WTC11 (cell line): Measurements from ENCODE around the gene ASPM.

ENCODE experiments used
- EMX1 ChIP-seq: fragments of 250-450 bp; sonication (Bioruptor Pico); IDR thresholded peaks from 2 replicates; pipeline ENCODE4 v1.8.0; 2021; ENCODE audit warnings: mild to moderate bottlenecking
- FOXP1 ChIP-seq: sonication (generic); formaldehyde crosslinking; IDR thresholded peaks from 2 replicates; pipeline ENCODE4 v1.8.0; 2022; ENCODE audit warnings: missing genetic modification reagents, mild to moderate bottlenecking, moderate library complexity, borderline replicate concordance
- MXD4 ChIP-seq: fragments of 250-450 bp; sonication (Bioruptor Pico); IDR thresholded peaks from 2 replicates; pipeline ENCODE4 v1.8.0; 2021; ENCODE audit warnings: mild to moderate bottlenecking, moderate library complexity, borderline replicate concordance
- SP1 ChIP-seq: sonication (generic); formaldehyde crosslinking; conservative IDR thresholded peaks from 2 replicates; pipeline ENCODE4 v1.8.1; 2022; ENCODE audit warnings: missing genetic modification reagents
- ZNF121 ChIP-seq: sonication (generic); formaldehyde crosslinking; IDR thresholded peaks from 2 replicates; pipeline ENCODE4 v1.8.0; 2023; ENCODE audit warnings: missing genetic modification reagents
- ZNF138 ChIP-seq: sonication (generic); formaldehyde crosslinking; conservative IDR thresholded peaks from 2 replicates; pipeline ENCODE4 v1.8.1; 2022; ENCODE audit warnings: mild to moderate bottlenecking, moderate library complexity, missing genetic modification reagents
- TF ChIP-seq, protein P1 (sequence below): fragments of 200-600 bp; IDR thresholded peaks from 2 replicates; pipeline ENCODE4 v1.8.0; 2022; ENCODE audit warnings: antibody characterized with exemption
- TF ChIP-seq, protein P2 (sequence below): sonication (generic); formaldehyde crosslinking; IDR thresholded peaks from 2 replicates; pipeline ENCODE4 v1.8.1; 2022; ENCODE audit warnings: mild to moderate bottlenecking, missing genetic modification reagents, moderate library complexity, borderline replicate concordance
- TF ChIP-seq, protein P3 (sequence below): sonication (generic); formaldehyde crosslinking; IDR thresholded peaks from 2 replicates; pipeline ENCODE4 v1.8.0; 2022; ENCODE audit warnings: mild to moderate bottlenecking, missing genetic modification reagents
- TF ChIP-seq, protein P4 (sequence below): sonication (generic); formaldehyde crosslinking; IDR thresholded peaks from 2 replicates; pipeline ENCODE4 v1.8.0; 2023; ENCODE audit warnings: mild to moderate bottlenecking, missing genetic modification reagents

DNA sequence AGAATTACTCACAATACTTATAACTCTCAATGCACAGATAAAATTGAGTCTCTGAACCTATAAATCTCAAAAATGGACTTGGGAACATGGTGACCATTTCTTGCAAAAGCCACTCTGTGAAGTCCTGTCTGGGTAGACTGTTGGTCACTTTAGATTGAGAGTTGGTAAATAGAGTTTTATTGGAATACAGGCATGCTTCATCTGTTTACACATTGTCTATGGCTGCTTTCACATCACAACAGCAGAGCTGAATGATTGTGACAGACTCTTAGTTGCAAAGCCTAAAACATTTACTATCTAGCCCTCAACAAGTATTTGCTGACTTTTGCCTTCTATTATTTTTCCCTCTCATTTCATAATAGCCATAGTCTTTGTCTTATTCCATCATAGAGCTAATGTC is 24.1 kb upstream of the ASPM start:
- TF ChIP-seq, protein P1, sequence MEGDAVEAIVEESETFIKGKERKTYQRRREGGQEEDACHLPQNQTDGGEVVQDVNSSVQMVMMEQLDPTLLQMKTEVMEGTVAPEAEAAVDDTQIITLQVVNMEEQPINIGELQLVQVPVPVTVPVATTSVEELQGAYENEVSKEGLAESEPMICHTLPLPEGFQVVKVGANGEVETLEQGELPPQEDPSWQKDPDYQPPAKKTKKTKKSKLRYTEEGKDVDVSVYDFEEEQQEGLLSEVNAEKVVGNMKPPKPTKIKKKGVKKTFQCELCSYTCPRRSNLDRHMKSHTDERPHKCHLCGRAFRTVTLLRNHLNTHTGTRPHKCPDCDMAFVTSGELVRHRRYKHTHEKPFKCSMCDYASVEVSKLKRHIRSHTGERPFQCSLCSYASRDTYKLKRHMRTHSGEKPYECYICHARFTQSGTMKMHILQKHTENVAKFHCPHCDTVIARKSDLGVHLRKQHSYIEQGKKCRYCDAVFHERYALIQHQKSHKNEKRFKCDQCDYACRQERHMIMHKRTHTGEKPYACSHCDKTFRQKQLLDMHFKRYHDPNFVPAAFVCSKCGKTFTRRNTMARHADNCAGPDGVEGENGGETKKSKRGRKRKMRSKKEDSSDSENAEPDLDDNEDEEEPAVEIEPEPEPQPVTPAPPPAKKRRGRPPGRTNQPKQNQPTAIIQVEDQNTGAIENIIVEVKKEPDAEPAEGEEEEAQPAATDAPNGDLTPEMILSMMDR = no peak
- TF ChIP-seq, protein P2, sequence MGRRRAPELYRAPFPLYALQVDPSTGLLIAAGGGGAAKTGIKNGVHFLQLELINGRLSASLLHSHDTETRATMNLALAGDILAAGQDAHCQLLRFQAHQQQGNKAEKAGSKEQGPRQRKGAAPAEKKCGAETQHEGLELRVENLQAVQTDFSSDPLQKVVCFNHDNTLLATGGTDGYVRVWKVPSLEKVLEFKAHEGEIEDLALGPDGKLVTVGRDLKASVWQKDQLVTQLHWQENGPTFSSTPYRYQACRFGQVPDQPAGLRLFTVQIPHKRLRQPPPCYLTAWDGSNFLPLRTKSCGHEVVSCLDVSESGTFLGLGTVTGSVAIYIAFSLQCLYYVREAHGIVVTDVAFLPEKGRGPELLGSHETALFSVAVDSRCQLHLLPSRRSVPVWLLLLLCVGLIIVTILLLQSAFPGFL (CRISPR knock-in tag) = no peak
- TF ChIP-seq, protein P3, sequence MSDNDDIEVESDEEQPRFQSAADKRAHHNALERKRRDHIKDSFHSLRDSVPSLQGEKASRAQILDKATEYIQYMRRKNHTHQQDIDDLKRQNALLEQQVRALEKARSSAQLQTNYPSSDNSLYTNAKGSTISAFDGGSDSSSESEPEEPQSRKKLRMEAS (CRISPR knock-in tag) = no peak
- TF ChIP-seq MXD4 (CRISPR knock-in tag) = no peak
- TF ChIP-seq ZNF121 (CRISPR knock-in tag) = no peak
- TF ChIP-seq, protein P4, sequence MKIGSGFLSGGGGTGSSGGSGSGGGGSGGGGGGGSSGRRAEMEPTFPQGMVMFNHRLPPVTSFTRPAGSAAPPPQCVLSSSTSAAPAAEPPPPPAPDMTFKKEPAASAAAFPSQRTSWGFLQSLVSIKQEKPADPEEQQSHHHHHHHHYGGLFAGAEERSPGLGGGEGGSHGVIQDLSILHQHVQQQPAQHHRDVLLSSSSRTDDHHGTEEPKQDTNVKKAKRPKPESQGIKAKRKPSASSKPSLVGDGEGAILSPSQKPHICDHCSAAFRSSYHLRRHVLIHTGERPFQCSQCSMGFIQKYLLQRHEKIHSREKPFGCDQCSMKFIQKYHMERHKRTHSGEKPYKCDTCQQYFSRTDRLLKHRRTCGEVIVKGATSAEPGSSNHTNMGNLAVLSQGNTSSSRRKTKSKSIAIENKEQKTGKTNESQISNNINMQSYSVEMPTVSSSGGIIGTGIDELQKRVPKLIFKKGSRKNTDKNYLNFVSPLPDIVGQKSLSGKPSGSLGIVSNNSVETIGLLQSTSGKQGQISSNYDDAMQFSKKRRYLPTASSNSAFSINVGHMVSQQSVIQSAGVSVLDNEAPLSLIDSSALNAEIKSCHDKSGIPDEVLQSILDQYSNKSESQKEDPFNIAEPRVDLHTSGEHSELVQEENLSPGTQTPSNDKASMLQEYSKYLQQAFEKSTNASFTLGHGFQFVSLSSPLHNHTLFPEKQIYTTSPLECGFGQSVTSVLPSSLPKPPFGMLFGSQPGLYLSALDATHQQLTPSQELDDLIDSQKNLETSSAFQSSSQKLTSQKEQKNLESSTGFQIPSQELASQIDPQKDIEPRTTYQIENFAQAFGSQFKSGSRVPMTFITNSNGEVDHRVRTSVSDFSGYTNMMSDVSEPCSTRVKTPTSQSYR (CRISPR knock-in tag) = no peak
- TF ChIP-seq EMX1 = no peak
- TF ChIP-seq FOXP1 (CRISPR knock-in tag) = no peak
- no peak for TF ChIP-seq SP1 (CRISPR knock-in tag)
- no peak for TF ChIP-seq ZNF138 (CRISPR knock-in tag)
